Measurements from ENCODE around the gene PGAM5.
"Not testable (repeated sequence)": the region's sequence is repeated elsewhere in the genome, so short reads cannot be mapped to it uniquely, and the experiment has no call there.

Gene PGAM5

DNA sequence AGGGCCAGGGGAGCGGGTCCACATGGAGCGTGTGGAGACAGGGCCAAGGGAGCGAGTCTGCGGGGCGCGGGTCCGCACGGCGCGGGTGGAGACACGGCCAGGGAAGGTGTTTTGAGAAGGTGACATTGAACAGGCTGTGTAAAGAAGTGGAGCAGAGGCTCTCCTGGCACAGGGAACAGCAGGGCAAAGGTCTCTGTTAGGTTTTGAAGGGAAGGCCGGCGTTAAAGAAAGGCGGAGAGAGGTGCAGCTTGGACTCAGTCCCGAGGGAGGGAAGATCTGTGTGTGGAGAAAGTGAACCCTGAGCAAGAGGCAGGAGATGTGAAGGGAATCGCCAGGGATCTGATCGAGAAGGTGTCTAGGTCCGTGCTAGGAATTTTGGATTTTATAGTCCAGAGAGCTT, 21.4 kb upstream of the PGAM5 start:
- no peak for DNase-seq (ENCODE audit: low read depth in 2 of 2)

DNA sequence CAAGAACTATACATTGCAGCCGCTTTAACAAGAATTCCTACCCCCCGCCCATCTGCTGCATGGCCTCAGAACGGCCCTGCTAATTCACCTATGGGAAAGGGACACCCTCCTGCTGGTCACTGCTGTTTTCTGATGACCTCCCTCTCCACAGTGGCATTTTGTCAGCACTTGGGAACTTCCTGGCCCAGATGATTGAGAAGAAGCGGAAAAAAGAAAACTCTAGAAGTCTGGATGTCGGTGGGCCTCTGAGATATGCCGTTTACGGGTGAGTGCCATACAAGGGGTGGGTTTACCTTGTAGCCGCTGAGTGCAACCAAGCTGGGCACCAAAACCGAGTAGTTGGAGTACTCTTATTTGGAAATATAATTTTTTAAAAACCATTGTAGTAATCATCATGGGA, 20.5 kb upstream of the PGAM5 start:
- no peak for DNase-seq (ENCODE audit: low read depth in 2 of 2)

DNA sequence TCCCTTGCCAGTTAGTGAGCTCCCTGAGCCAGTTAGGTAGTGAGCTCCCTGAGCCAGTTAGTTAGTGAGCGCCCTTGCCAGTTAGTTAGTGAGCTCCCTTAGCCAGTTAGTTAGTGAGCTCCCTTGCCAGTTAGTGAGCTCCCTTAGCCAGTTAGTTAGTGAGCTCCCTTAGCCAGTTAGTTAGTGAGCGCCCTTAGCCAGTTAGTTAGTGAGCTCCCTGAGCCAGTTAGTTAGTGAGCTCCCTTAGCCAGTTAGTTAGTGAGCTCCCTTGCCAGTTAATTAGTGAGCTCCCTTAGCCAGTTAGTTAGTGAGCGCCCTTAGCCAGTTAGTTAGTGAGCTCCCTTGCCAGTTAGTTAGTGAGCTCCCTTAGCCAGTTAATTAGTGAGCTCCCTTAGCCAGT, 18.6 kb upstream of the PGAM5 start:
- not testable (repeated sequence) for DNase-seq (ENCODE audit: low read depth in 2 of 2)

DNA sequence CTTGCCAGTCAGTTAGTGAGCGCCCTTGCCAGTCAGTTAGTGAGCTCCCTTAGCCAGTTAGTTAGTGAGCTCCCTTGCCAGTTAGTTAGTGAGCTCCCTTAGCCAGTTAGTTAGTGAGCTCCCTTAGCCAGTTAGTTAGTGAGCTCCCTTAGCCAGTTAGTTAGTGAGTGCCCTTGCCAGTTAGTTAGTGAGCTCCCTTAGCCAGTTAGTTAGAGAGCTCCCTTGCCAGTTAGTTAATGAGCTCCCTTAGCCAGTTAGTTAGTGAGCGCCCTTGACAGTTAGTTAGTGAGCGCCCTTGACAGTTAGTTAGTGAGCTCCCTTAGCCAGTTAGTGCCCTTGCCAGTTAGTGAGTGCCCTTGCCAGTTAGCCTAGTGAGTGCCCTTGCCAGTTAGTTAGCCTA, 15.8 kb upstream of the PGAM5 start:
- DNase-seq (ENCODE audit: low read depth in 2 of 2) = not testable (repeated sequence)

GRCh38 chr12:132695431-132695830, 15.2 kb upstream of the PGAM5 start:
- no peak for DNase-seq (ENCODE audit: low read depth in 2 of 2)

- DNase-seq (ENCODE audit: low read depth in 2 of 2) = no peak
These were observed 12.3 kb upstream of the PGAM5 start for GRCh38 chr12:132698341-132698740.

- no peak for DNase-seq (ENCODE audit: low read depth in 2 of 2)
These were observed 10.3 kb upstream of the PGAM5 start for GRCh38 chr12:132700212-132700822.

DNA sequence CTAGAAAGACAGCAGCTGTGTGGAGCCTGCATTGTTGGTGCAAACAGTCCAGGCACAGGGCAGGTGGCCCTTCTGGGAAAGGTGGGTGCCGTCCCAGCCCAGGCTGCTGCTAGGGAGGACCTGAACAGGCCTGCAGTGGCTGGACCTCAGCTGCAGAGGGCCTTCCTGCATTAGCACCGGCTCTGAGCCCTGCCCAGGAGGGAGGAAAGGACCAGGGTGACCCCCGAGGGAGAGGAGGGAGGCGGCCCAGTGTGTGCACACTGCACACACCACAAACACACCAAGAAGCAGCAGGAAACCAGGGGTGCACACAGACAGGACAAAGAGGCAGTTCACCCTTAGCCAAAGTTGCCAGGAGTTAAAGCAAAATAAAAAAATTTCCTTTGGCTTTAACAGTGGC, 8.0 kb upstream of the PGAM5 start:
- DNase-seq (ENCODE audit: low read depth in 2 of 2) = no peak

DNA sequence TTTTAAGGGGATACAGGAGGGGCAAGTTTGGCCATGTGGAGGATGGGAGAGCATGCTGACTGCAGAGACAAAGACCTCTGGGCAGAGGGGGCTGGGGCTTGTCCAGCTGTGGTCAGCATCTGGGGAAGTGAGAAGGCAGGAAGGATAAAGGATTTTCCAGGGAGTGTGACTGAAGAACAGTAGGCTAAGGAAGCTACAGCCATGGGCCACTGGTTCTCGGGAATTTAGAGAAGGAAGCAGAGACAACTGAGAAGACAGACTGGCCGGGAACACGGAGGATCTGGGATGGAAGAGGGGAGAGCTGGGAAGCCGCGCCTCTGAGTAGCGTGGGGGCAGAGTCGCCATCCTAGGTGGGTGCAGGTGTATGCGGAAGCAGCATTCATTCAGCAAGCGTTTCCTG, 7.0 kb upstream of the PGAM5 start:
- no peak for DNase-seq (ENCODE audit: low read depth in 2 of 2)

DNA sequence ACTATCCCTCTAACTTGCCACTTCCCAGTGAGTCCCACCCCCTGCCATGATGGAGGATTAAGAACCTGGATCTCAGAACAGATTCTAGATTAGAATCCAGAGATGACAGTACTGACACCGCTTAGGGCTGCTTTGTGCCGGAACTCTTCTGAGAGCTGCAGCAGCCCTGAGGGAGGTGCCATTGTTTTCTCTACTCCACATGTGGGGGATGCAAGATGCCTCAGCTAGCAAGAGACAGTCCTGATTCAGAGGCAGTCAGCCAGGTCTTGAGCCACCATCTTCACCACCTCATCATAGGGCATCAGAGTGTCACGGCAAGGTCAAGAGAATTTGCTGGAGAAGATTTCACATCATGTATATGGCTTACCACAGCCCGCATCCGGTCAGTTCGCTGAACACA, 3.4 kb upstream of the PGAM5 start:
- no peak for DNase-seq (ENCODE audit: low read depth in 2 of 2)

- DNase-seq (ENCODE audit: low read depth in 2 of 2) = no peak
These were observed 2.5 kb upstream of the PGAM5 start for GRCh38 chr12:132708150-132708549.

- DNase-seq (ENCODE audit: low read depth in 2 of 2) = no peak
These were observed 618 bp upstream of the PGAM5 start for GRCh38 chr12:132710043-132710404.

DNA sequence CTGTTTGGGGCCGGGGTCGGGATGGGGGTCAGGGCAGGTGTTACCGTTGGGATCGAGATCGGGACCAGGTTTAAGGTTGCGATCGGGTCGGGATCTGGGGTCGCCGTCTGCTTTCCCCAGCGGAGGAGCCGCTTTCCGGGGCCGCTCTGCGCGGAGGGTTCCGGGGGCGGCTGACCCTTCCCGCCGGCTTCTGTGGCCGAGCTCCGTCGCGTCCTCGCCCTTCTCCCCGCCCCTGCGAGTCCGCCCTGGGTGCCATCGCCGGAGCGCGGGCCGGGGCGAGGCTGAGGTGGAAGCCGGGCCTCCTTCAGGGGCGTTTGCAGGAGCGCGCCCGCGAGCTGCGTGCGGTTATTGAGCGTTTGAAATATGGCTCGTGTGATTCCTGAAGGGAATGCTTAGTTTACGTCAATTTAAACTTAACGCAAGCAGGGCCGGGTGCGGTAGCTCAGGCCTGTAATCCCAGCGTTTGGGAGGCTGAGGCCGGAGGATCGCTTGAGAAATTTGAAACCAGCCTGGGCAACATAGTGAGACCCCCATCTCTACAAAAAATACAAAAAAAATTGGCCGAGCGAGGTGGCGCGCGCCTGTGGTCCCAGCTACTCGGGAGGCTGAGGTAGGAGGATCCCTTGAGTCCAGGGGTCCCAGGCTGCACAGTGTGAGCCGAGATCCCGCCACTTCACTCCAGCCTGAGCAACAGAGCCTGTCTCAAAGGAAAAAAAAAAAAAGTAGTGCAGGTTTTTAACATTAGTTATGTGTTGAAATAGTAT, 620 bp downstream of the PGAM5 start:
- DNase-seq (ENCODE audit: low read depth in 2 of 2) = peak in 1 of 2 donors; percentile 22

DNA sequence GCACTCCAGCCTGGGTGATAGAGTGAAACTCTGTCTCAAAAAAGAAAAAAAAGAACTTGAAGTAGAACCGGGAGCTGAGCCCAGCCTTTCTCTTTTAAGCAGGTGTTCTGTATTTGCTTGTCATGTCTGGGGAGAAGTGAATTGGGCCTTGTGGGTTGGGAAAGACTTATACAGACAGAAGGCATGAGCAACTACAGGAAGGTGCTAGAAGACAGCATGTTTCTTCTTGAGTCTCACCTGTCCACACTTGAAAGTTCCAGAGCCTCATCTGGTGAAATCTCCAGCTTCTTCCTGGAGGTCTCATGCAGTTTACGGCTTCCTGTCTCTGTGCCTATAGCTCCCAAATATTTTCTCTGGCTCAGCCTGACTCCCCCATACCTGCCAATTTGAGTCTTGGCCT, 2.5 kb downstream of the PGAM5 start:
- DNase-seq (ENCODE audit: low read depth in 2 of 2) = no peak

DNA sequence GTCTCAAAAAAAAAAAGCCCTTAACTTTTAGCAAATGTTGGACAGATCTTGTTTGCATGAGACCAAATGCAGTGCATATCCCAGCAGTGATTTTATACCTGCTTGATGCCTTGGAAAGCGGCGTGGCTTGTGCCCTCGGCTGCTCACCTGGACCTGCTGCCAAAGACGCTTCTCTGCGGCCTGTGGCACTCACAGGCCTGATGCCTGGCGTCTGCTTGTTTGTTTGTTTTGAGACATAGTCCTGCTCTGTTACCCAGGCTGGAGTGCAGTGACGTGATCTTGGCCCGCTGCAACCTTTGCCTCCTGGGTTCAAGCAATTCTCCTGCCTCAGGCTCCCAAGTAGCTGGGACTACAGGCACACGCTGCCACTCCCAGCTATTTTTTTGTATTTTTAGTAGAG, 5.2 kb downstream of the PGAM5 start:
- no peak for DNase-seq (ENCODE audit: low read depth in 2 of 2)

GRCh38 chr12:132716356-132716755, 5.7 kb downstream of the PGAM5 start:
- no peak for DNase-seq (ENCODE audit: low read depth in 2 of 2)

GRCh38 chr12:132717011-132717410, 6.4 kb downstream of the PGAM5 start:
- DNase-seq (ENCODE audit: low read depth in 2 of 2) = no peak

DNA sequence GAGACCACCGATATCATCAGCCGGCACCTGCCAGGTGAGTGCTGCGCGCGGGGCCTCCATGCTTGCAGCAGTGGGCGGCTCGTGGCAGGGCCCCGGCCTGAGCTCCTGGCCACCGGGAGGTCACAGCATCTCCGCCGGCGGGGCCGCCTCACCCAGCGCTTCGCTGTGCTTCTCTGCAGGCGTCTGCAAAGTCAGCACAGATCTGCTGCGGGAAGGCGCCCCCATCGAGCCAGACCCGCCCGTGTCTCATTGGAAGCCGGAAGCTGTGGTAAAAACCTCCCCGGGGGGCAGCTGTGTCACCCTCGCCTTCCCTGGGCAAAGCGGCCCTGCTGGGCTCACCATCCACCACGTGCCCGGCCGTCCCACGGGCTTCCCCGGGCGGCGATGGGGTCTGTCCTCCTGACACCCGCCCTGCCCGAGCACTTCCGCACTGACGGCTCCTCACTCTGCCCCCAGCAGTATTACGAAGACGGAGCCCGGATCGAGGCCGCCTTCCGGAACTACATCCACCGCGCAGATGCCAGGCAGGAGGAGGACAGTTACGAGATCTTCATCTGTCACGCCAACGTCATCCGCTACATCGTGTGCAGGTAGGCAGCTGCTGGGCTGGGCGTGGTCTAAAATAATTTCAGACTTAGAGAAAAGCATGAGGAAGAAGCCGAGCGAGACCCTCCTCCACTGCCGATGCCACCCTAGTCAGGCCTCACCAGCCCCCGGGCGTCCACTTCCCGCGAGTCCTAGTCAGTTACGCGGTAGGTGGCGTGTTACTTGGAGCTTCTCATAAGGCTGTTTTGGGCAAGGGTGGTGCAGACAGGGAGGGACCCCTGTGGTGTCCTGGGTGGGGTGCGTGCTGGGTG, 7.1 kb downstream of the PGAM5 start:
- DNase-seq (ENCODE audit: low read depth in 2 of 2) = no peak

GRCh38 chr12:132718644-132719043, 8.0 kb downstream of the PGAM5 start:
- DNase-seq (ENCODE audit: low read depth in 2 of 2) = no peak

DNA sequence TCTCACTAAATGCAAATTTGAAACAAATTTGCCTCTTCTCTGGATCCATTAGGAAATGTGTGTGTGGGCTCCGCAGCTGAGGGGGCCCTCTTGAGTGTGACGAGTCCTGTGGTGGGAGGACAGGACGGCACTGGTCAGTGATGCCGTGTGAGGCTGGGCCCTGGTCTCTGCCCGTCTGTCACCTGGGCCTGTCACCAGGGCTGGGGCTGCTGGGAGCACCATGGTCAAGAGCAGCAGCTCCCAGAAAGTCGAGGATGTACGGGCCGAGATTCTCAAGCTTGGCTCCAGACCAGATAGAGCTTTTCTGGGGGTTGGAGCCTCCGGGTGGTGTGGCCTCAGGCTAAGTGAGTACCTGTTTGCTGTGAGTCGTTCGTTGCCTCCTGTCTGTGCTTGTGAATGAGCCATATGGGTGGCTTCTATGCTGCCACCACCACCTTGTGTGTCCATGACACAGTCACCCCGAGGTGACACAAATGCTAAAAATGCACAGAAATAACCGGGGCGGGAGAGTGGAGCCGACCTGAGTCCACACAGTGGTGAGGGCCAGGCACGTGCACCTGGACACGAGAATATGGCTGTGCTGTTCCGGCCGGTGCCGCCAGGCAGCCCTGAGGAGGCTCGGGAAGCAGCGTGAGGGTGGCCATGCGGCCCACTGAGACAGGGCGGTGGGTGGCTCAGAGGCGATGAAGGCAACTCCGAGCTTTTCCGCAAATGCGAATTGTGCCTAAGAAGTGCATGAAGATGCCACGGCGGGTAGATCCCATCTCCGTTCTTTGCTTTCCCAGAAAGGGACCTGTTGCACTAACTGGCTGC, 8.7 kb downstream of the PGAM5 start:
- no peak for DNase-seq (ENCODE audit: low read depth in 2 of 2)

DNA sequence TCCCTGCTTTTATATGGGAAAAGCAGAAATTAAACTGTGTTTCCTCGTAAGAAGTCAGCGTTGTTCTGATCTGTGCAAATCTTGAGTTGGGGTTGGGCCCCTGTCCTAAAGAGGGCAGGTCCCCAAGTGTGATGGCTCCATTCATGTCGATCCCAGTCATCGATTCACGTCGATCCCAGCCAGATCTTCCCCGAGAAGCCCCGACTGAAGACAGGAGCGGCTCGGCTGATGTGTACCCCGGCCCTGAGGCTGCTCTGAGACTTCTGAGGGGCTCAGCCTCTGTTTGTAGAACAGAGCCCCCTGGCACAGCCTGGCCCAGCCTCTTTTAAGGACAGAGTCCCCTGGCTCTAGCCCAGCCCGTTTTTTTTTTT, 9.3 kb downstream of the PGAM5 start:
- no peak for DNase-seq (ENCODE audit: low read depth in 2 of 2)
